ENCODE results near the gene TEX264. TPM values are rescaled to one million over a fixed set of nuclear protein-coding genes. Genes with fewer than 3 reads are reported as not detected.

Gene TEX264
- total RNA-seq, 1 experiment from 2014 or later = 11.8 TPM

DNA sequence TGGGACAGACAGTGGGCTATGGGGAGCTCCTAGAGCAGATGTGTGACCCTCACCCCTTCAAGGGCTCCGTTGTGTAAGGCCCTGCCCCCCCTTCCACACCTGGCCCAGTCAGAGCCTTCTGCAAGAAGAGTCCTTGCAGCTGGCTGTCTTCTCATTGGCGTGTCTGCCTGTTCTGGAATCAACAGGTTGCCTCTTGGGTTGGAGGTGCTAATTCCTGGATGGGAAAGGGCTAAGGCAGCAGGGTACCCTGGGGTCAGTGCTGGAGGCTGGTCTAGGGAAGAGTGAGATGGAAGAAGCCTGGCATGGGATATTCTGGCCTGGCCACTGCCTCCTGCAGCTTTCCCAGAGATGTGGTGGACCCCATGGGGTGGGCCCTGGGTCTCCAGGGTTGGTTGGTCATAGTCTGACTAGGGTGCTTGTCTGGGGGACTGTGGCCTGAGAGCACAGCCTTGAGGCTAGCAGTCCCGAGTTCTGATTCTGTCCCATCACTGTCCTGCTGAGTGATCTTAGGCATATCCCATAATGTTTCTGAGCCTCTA lies 5.1 kb downstream of the TEX264 start (continued):
- TF ChIP-seq NFYB (CRISPR knock-in tag; conservative IDR thresholded peaks at IDR 0.05; ENCODE audit: low read depth) (no peak), JAZF1 (CRISPR knock-in tag; IDR thresholded peaks at IDR 0.05) (no peak), EMX1 (CRISPR knock-in tag; IDR thresholded peaks at IDR 0.05) (no peak)

DNA sequence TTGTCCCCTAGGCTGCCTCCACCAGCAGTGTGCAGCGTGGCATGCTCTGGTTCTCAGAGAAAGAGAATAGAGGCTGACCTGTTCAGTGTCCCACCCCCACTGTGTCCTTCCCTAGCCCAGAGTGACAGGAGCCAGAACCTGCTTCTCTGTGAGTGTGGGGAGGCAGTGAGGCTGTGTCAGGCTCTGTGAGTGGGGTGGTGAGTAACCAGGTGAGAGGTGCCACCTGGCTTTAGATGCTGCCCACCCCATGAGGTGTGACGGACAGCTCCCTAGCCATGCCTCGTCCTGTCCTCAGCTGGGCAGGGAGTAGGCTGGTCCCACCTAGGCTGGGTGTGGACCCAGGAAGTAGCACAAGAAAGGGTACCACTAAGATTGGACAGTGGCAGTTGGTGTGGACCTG lies 6.3 kb downstream of the TEX264 start:
- peaks cover 27% of the 10 kb centered on the region for H3K4me1 Mint-ChIP-seq
- no peak overlapping the region for H3K4me3 Mint-ChIP-seq
- CTCF ChIA-PET = no interaction called here
- H3K9me3 Mint-ChIP-seq = no peaks in the 10 kb centered on the region
- POLR2A ChIA-PET = no interaction called here
- H3K27ac Mint-ChIP-seq = no peak overlapping the region
- TF ChIP-seq CBFB (CRISPR knock-in tag; IDR thresholded peaks at IDR 0.05; ENCODE audit: low read depth) (no peak), NFE2L1 (CRISPR knock-in tag; IDR thresholded peaks at IDR 0.05) (no peak), ZNF512 (CRISPR knock-in tag; IDR thresholded peaks at IDR 0.05; ENCODE audit: borderline replicate concordance) (no peak), NR1H2 (CRISPR knock-in tag; IDR thresholded peaks at IDR 0.05) (no peak), ZNF138 (CRISPR knock-in tag; conservative IDR thresholded peaks at IDR 0.05) (no peak), ZBTB21 (CRISPR knock-in tag; IDR thresholded peaks at IDR 0.05; ENCODE audit: borderline replicate concordance) (no peak), TEAD1 (CRISPR knock-in tag; IDR thresholded peaks at IDR 0.05) (no peak), ESRRA (CRISPR knock-in tag; IDR thresholded peaks at IDR 0.05; ENCODE audit: borderline replicate concordance) (no peak), GRHL2 (CRISPR knock-in tag; IDR thresholded peaks at IDR 0.05; ENCODE audit: insufficient replicate concordance, severe bottlenecking) (no peak)
- TF ChIP-seq, protein P1, sequence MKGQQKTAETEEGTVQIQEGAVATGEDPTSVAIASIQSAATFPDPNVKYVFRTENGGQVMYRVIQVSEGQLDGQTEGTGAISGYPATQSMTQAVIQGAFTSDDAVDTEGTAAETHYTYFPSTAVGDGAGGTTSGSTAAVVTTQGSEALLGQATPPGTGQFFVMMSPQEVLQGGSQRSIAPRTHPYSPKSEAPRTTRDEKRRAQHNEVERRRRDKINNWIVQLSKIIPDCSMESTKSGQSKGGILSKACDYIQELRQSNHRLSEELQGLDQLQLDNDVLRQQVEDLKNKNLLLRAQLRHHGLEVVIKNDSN (CRISPR knock-in tag; IDR thresholded peaks at IDR 0.05) = no peak
- DNase-seq (ENCODE audit: low spot score) (no peak), ATAC-seq (no peak)
- no peaks in the 10 kb centered on the region for H3K27me3 Mint-ChIP-seq (ENCODE audit: low read depth)
- H3K36me3 Mint-ChIP-seq = no peaks in the 10 kb centered on the region

DNA sequence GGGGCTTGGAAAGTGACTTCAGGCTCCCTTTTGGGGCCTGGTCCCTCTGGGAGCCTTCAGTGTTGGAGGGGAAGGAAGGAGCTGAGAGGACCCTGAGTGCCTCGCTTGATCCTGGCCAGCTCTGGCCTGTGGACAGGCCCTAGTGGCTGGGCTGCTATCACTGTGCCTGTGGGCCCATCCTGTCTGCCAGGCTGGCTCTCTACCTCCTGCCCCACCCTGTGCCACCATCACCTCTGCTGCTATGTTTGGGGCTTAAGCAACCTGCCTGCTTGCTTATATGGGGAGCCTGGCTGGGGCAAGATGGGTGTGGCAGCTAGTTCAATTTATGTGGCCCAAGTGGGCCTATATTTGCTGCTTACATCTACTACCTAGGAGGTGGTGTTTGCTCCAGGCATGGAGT lies 7.1 kb downstream of the TEX264 start:
- H3K27ac Mint-ChIP-seq = no peak overlapping the region
- H3K27me3 Mint-ChIP-seq (ENCODE audit: low read depth) = no peaks in the 10 kb centered on the region
- no peaks in the 10 kb centered on the region for H3K9me3 Mint-ChIP-seq
- H3K4me3 Mint-ChIP-seq = no peak overlapping the region
- CTCF ChIA-PET = interaction anchor here (0.5 kb wide), 1 partner anchor 19 kb away, joined by 8 read pairs; no protein-coding TSS in a partner anchor
- TF ChIP-seq PRDM15 (CRISPR knock-in tag; IDR thresholded peaks at IDR 0.05) (no peak), TEAD1 (CRISPR knock-in tag; IDR thresholded peaks at IDR 0.05) (no peak), ZNF232 (CRISPR knock-in tag; IDR thresholded peaks at IDR 0.05) (no peak), MAX (CRISPR knock-in tag; IDR thresholded peaks at IDR 0.05) (no peak), E2F5 (CRISPR knock-in tag; IDR thresholded peaks at IDR 0.05) (no peak), ATF6 (CRISPR knock-in tag; IDR thresholded peaks at IDR 0.05) (no peak), PREB (CRISPR knock-in tag; IDR thresholded peaks at IDR 0.05; ENCODE audit: borderline replicate concordance) (no peak), NFYB (CRISPR knock-in tag; conservative IDR thresholded peaks at IDR 0.05; ENCODE audit: low read depth) (no peak)
- TF ChIP-seq, protein P2, sequence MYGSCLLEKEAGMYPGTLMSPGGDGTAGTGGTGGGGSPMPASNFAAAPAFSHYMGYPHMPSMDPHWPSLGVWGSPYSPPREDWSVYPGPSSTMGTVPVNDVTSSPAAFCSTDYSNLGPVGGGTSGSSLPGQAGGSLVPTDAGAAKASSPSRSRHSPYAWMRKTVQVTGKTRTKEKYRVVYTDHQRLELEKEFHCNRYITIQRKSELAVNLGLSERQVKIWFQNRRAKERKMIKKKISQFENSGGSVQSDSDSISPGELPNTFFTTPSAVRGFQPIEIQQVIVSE (CRISPR knock-in tag; IDR thresholded peaks at IDR 0.05; ENCODE audit: borderline replicate concordance) = no peak
- TF ChIP-seq, protein P3, sequence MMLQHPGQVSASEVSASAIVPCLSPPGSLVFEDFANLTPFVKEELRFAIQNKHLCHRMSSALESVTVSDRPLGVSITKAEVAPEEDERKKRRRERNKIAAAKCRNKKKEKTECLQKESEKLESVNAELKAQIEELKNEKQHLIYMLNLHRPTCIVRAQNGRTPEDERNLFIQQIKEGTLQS (CRISPR knock-in tag; conservative IDR thresholded peaks at IDR 0.05) = no peak
- ATAC-seq (no peak), DNase-seq (ENCODE audit: low spot score) (no peak)
- H3K4me1 Mint-ChIP-seq = peaks cover 20% of the 10 kb centered on the region
- POLR2A ChIA-PET = no interaction called here
- no peaks in the 10 kb centered on the region for H3K36me3 Mint-ChIP-seq

All from WTC11 (cell line).